GM12801 (cell line): ENCODE measurements around the gene NFKB2.

ENCODE experiments used
- TF ChIP-seq, protein P1 (sequence below): IDR thresholded peaks from one replicate; pipeline ENCODE4 v1.5.1; 2011; ENCODE audit warnings: control low read depth; ENCODE audit not compliant: insufficient read length; ENCODE audit errors: extremely low read depth

The NFKB2 gene

DNA sequence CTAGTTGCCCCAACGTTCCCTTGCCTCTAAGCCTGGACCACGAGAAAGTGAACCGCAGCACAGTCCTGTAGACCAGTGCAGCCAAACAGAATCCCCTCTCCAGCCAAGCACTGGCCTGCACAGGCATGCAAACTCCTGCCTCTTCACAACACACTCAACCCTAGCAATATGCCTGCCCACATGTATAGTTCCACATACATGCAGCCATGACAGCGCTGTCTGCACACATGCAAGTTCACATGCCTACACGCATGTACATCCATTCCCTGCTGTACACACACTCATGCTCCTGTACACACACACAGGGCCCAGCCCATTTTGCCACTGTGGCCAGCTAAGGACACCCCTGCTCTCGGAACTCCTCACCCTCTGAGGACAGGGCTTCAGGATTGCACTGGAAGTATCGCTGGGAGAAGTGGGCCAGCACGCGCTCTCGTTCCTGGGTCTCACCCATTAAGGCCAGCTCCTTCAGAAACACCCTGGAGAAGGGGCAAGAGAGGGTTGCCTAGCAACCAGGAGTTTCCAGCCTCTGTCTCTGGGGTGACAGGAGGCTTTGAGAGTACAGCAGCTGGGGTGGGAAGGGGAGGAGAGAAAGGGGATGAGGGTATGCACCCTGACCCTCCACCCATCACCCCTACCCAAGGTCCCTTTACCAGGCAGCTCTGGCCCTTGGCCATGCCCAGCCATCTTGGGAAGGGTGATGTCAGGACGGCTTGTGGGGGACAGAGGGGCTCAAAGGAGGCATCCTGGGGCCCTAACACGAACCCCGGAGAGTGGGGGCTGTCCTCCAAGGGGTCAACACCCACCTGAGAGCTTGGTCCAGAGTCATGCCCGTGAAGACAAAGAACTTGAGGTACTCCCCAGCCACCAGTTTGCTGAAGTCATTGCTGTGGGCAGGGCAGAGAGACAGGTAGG is 16.1 kb downstream of the NFKB2 start:
- TF ChIP-seq, protein P1, sequence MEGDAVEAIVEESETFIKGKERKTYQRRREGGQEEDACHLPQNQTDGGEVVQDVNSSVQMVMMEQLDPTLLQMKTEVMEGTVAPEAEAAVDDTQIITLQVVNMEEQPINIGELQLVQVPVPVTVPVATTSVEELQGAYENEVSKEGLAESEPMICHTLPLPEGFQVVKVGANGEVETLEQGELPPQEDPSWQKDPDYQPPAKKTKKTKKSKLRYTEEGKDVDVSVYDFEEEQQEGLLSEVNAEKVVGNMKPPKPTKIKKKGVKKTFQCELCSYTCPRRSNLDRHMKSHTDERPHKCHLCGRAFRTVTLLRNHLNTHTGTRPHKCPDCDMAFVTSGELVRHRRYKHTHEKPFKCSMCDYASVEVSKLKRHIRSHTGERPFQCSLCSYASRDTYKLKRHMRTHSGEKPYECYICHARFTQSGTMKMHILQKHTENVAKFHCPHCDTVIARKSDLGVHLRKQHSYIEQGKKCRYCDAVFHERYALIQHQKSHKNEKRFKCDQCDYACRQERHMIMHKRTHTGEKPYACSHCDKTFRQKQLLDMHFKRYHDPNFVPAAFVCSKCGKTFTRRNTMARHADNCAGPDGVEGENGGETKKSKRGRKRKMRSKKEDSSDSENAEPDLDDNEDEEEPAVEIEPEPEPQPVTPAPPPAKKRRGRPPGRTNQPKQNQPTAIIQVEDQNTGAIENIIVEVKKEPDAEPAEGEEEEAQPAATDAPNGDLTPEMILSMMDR = no peak

DNA sequence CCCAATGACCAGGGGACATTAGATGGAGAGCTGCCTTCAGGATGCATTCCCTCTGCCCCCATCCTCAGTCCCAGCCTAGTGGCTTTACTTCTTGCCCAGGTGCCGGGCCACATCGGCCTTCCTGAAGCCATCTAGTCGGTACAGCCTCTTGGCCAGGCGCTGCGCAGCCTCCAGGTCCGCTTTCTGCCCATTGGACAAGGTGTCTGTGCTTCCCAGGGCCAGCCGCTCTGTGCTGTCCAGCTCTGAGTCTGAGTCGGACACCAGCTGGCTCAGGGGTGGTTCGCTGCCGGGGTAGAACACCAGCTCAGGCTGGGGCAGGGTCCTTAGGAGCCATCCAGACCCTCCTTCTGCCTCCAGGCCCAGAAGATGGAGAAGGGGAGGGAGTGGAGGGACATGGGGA is 16.8 kb downstream of the NFKB2 start:
- TF ChIP-seq, protein P1 = no peak

DNA sequence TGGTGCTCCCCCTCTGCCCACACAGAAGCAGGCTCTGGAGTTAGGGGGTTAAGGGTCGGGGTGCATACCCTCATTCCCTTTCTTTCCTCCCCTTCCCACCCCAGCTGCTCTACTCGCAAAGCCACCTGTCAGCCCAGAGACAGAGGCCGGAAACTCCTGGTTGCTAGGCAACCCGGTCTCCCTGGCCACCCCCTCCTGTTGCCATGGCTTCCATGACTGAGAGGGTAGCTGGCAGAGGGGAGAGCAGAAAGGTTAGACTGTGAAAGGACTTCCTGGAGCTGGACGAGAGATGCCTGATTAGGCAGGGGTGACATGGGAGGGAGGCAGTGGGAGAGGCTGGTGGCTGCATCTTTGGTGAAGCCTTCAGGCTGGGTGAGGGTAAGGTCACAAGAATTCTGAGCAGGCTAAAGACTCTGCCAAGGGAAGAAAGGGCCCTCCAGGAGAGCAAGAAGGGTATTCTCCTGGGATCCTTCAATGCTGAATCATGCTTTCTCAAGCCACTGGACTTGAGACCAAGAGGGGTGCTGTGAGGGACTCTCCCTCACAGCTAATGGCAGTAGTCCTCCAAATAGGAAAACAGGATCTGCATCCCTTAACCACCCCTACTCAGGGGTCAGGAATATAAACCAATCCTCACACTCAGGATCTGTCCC is 17.7 kb downstream of the NFKB2 start:
- TF ChIP-seq, protein P1 = no peak

DNA sequence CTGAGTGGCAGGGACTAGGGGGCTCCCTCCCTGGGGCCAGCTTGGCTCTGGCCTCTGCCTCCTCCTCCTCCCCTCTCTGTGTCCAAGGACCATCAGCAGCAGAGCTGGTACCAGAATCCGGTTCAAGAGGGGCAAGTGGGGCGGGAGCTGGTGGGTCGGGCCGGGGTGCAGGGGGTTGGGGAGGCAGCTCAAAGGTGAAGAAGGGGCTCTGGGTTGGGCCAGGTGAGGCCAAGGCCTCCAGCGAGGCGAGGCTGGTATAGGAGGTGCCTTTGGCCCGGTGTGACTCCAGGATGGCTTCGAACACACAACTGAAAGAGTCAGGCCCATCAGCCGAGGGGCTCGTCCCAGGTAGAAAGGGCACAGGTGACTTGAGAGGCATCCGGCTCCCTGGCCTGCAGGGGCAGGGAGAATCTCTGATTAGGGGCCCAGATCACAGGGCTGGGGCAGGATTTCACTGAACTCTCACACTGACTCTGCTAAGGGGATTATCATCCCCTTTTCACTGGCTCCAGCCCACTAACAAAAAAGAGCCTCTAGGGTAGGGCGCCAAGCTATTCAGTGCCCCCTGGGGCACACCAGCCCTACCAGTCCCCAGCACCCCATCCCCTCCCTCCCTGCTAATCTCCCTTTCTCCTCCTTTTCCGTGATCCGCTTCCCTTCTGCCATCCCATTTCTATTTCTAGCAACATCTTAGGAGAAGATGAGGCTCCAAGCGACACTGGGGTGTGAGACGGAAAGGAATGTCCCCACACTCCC is 18.5 kb downstream of the NFKB2 start:
- TF ChIP-seq, protein P1 = no peak

DNA sequence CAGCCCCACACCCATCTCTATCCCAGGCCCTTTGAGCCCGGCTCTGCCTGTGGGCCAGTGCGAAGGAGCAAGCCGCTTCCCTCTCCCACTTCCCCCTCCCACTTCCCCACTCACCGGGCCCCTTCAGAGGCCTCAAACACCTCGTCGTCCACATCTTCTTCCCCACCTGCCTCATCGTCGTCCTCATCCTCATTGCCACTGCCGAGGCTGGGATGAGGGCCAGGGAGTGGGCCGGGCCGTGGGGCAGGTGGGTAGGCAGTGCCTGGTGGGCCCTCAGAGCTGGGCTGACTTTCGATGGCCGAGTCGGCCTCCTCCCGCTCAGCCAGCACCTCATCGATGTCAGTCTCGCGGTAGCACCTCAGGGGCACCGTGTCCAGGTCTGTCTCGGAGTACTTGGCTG is 19.2 kb downstream of the NFKB2 start:
- TF ChIP-seq, protein P1 = no peak

DNA sequence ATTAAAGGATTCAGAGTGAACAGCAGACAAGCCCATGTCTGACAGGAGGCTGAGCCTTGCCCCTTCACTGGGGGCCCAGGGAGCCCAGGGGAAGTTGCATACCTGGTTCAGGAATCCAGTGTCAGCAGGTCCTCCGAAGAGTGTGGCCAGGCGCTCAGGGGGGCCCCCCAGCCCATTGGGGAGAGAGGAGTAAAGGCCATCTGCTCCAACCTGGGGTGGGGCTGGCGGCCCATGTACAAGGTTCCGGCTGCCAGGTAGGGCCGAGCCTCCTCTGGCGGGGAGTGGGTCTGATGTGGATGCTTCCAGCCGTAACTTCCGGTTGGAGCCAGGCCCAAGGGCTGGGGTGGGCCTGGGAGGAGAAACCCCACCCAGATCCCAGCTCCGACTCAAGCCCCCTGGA is 20.8 kb downstream of the NFKB2 start:
- TF ChIP-seq, protein P1 = no peak

DNA sequence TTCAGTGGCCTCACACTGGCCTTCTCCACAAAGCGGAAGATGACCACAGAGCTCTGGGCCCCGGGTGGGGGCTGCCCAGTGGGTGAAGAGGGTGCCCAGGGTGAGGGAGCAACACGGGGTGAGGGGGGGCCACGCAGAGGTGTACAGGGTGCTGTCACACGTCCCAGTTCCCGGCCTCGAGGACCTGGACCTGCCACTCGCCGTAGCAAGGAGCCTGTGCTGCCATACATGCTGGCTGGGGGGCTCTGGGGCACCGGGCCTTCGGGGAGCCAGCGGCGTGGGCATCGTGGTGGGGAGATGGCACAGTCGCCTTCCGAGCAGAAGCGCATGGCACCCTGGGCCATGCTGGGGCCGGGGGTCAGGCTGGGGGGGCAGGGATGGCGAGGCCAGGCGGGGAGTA is 21.2 kb downstream of the NFKB2 start:
- TF ChIP-seq, protein P1 = no peak
